Keratinocyte (primary cell): ENCODE data around the gene ITGB3.

Experiments used
- EZH2 ChIP-seq: IDR thresholded peaks from one replicate; pipeline ENCODE4 v1.6.1; 2012; ENCODE audit warnings: inconsistent platforms, mild to moderate bottlenecking, low read length, moderate library complexity
- TF ChIP-seq, protein P1 (sequence below), 3 experiments: IDR thresholded peaks in 1 of 3; conservative IDR thresholded peaks in 1 of 3; optimal IDR thresholded peaks in 1 of 3; 2 replicates in 2 of 3; 3 replicates in 1 of 3; pipeline versions ENCODE3 to v1.5.1; 2011; ENCODE audit warnings: low read length in 3 of 3, mild to moderate bottlenecking in 3 of 3, moderate library complexity in 2 of 3, control low read depth in 1 of 3, inconsistent platforms in 1 of 3; ENCODE audit not compliant: insufficient read depth in 2 of 3; ENCODE audit errors: extremely low read depth in 1 of 3

DNA sequence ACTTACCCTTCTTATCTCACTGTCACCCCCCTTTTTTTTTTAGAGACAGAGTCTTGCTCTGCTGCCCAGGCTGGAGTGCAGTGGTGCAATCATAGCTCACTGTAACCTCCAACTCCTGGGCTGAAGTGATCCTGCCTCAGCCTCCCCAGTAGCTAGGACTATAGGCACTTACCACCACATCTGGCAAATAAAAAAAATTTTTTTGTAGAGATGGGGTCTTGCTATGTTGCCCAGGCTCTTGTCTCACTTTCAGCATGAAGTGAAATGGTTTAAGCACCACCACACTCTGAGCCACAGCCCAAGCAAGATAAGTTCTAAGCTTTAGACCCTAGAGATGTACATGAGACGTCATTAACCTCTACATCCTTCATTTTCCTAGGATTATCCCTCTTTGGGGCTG lies 35.7 kb downstream of the ITGB3 start:
- TF ChIP-seq, protein P1, sequence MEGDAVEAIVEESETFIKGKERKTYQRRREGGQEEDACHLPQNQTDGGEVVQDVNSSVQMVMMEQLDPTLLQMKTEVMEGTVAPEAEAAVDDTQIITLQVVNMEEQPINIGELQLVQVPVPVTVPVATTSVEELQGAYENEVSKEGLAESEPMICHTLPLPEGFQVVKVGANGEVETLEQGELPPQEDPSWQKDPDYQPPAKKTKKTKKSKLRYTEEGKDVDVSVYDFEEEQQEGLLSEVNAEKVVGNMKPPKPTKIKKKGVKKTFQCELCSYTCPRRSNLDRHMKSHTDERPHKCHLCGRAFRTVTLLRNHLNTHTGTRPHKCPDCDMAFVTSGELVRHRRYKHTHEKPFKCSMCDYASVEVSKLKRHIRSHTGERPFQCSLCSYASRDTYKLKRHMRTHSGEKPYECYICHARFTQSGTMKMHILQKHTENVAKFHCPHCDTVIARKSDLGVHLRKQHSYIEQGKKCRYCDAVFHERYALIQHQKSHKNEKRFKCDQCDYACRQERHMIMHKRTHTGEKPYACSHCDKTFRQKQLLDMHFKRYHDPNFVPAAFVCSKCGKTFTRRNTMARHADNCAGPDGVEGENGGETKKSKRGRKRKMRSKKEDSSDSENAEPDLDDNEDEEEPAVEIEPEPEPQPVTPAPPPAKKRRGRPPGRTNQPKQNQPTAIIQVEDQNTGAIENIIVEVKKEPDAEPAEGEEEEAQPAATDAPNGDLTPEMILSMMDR (optimal IDR thresholded peaks at IDR 0.05 in 1 of 3, IDR thresholded peaks at IDR 0.05 in 1 of 3, conservative IDR thresholded peaks at IDR 0.05 in 1 of 3; ENCODE audit: extremely low read depth in 1 of 3, insufficient read depth in 2 of 3, low read length in 3 of 3), result no peak
- TF ChIP-seq EZH2, result no peak
